Thyroid gland (tissue), 4 donors: ENCODE measurements around the gene NTN1.

Experiments used
- POLR2A ChIP-seq, 2 donors: fragments of 450-650 bp; IDR thresholded peaks; one replicate each; pipeline ENCODE4 v1.6.1; 2017; ENCODE audit warnings: antibody characterized with exemption in 2 of 2, mild to moderate bottlenecking in 2 of 2, moderate library complexity in 1 of 2
- TF ChIP-seq, protein P1 (sequence below), 6 experiments: fragments of 200-600 bp in 3 of 6; fragments of 450-650 bp in 3 of 6; sonication (generic) in 3 of 6; IDR thresholded peaks; one replicate each; pipeline ENCODE4 v1.5.1; 2016 to 2019; ENCODE audit warnings: antibody characterized with exemption in 6 of 6, mild to moderate bottlenecking in 2 of 6, inconsistent platforms in 1 of 6, moderate library complexity in 1 of 6

- TF ChIP-seq, protein P1, sequence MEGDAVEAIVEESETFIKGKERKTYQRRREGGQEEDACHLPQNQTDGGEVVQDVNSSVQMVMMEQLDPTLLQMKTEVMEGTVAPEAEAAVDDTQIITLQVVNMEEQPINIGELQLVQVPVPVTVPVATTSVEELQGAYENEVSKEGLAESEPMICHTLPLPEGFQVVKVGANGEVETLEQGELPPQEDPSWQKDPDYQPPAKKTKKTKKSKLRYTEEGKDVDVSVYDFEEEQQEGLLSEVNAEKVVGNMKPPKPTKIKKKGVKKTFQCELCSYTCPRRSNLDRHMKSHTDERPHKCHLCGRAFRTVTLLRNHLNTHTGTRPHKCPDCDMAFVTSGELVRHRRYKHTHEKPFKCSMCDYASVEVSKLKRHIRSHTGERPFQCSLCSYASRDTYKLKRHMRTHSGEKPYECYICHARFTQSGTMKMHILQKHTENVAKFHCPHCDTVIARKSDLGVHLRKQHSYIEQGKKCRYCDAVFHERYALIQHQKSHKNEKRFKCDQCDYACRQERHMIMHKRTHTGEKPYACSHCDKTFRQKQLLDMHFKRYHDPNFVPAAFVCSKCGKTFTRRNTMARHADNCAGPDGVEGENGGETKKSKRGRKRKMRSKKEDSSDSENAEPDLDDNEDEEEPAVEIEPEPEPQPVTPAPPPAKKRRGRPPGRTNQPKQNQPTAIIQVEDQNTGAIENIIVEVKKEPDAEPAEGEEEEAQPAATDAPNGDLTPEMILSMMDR (IDR thresholded peaks at IDR 0.05): no peak
- no peak for TF ChIP-seq POLR2A (IDR thresholded peaks at IDR 0.05)
Observed at GRCh38 chr17:9053406-9053805, 32.1 kb downstream of the NTN1 start.
